ENCODE measurements around the gene MMGT1.
A peak's percentile ranks its signal among the peaks of the same experiment; 100 is the strongest.

MMGT1 gene

GRCh38 chrX:135973548-135974278, at the start of gene MMGT1:
MMGT1 (minus strand) TSS chrX:135973988; CDS start chrX:135973675, 313 bp downstream.
- peak; percentile 82 for DNase-seq (ENCODE audit: low spot score)

GRCh38 chrX:136021903-136022302, 48.1 kb upstream of the MMGT1 start:
- no peak for DNase-seq (ENCODE audit: low spot score)

- no peak for DNase-seq (ENCODE audit: low spot score)
These were observed 47.4 kb upstream of the MMGT1 start for GRCh38 chrX:136021160-136021559.

- no peak for DNase-seq (ENCODE audit: low spot score)
These were observed 45.4 kb upstream of the MMGT1 start for GRCh38 chrX:136019226-136019625.

- DNase-seq (ENCODE audit: low spot score): no peak
These were observed 43.1 kb upstream of the MMGT1 start for GRCh38 chrX:136016881-136017280.

GRCh38 chrX:136015016-136015415, 41.2 kb upstream of the MMGT1 start:
- no peak for DNase-seq (ENCODE audit: low spot score)

- DNase-seq (ENCODE audit: low spot score): no peak
These were observed 14.5 kb upstream of the MMGT1 start for GRCh38 chrX:135988245-135988644.

GRCh38 chrX:135985973-135986310, 12.2 kb upstream of the MMGT1 start:
- no peak for DNase-seq (ENCODE audit: low spot score)

- peak; percentile 74 for DNase-seq (ENCODE audit: low spot score)
These were observed 11.6 kb upstream of the MMGT1 start, which contains the start of gene SLC9A6 for GRCh38 chrX:135985157-135985972. SLC9A6 (plus strand) TSS chrX:135985435; CDS start chrX:135985659, 224 bp downstream.

- no peak for DNase-seq (ENCODE audit: low spot score)
These were observed 11.0 kb upstream of the MMGT1 start for GRCh38 chrX:135984791-135985156.

- no peak for DNase-seq (ENCODE audit: low spot score)
These were observed 10.5 kb upstream of the MMGT1 start for GRCh38 chrX:135984256-135984655.

- no peak for DNase-seq (ENCODE audit: low spot score)
These were observed 9.1 kb upstream of the MMGT1 start for GRCh38 chrX:135982860-135983259.

GRCh38 chrX:135981668-135982067, 7.9 kb upstream of the MMGT1 start:
- no peak for DNase-seq (ENCODE audit: low spot score)

GRCh38 chrX:135981010-135981409, 7.2 kb upstream of the MMGT1 start:
- no peak for DNase-seq (ENCODE audit: low spot score)

- no peak for DNase-seq (ENCODE audit: low spot score)
These were observed 3.8 kb upstream of the MMGT1 start for GRCh38 chrX:135977611-135978010.

- DNase-seq (ENCODE audit: low spot score): no peak
These were observed 1.6 kb upstream of the MMGT1 start for GRCh38 chrX:135975421-135975820.

GRCh38 chrX:135974279-135974856, 580 bp upstream of the MMGT1 start:
- DNase-seq (ENCODE audit: low spot score): peak; percentile 81

- no peak for DNase-seq (ENCODE audit: low spot score)
These were observed 702 bp downstream of the MMGT1 start for GRCh38 chrX:135973025-135973547.

GRCh38 chrX:135951291-135951690, 22.5 kb downstream of the MMGT1 start:
- DNase-seq (ENCODE audit: low spot score): no peak

GRCh38 chrX:135944486-135944885, 29.3 kb downstream of the MMGT1 start:
- no peak for DNase-seq (ENCODE audit: low spot score)

GRCh38 chrX:135931644-135932487, 41.9 kb downstream of the MMGT1 start:
- peak; percentile 2 for DNase-seq (ENCODE audit: low spot score)

GRCh38 chrX:135927897-135928296, 45.9 kb downstream of the MMGT1 start:
- DNase-seq (ENCODE audit: low spot score): no peak

Measured in globus pallidus (tissue), 1 donor.